ENCODE data around the gene LETM1.
A peak's percentile ranks its signal among the peaks of the same experiment; 100 is the strongest.

The LETM1 gene

DNA sequence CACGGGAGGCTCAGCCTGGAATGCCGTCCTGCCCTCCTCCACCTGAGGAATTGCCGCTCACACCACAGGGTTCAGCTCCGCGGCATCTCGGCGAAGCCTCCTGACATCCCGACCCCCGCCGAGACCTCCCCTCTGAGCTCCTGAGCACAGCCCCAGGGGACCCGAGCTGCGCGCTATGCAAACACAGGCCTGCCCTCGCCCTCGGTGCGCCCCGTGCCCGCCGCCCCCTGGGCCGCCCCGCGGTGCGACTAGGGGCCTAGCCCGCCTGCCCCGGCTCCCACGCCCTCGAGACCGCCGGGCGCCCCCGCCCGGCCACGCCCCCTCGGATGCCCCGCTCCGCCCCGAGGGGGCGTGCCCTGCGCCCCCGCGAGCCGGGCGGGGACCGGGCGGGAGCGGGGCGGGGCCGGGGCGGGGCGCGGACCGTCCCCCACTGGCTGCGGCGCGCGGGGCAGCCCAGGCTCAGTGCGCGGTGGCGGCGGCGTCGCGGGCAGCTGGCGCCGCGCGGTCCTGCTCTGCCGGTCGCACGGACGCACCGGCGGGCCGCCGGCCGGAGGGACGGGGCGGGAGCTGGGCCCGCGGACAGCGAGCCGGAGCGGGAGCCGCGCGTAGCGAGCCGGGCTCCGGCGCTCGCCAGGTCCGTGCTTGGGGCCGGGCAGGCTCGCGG is 63.0 kb downstream of the LETM1 start, which contains the start of gene FGFR3:
Gene FGFR3 (plus strand): TSS at position 462 of the 664 bp plus-strand sequence. CDS start 642 bp downstream, outside the sequence.
- DNase-seq, result peak; percentile 87

DNA sequence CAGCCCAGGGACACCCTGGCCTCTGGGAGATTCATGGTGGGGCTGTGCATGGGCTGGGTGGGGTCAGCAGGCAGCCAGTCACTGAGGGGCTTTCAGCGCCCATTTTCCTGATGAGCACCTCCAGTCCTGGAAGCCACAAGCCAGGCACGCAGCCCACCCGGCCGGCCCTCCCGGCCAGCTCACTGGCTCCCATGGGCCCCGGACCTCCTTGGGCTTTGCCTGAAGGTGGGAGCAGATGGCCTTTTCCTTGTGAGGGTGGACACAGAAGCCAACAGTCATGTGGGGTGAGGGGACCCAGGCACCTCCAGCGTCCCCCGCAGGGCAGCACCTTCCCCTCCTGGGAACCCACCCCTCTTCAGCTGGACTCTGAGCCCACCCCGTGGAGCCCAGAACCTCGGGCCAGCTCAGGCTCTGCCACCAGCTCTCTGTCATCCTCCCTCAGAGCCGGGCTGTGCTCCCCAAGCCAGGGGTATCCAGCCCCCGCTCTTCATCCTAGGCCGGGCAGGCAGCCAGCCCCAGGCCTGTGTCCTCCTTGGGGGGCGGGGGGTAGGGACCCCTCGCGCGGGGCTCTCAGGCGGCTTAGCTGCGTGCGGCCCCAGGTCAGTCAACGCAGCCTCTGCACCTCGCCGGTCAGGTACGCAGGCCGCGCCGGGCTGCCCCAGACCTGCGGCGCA is 63.7 kb downstream of the LETM1 start:
- DNase-seq, result no peak

DNA sequence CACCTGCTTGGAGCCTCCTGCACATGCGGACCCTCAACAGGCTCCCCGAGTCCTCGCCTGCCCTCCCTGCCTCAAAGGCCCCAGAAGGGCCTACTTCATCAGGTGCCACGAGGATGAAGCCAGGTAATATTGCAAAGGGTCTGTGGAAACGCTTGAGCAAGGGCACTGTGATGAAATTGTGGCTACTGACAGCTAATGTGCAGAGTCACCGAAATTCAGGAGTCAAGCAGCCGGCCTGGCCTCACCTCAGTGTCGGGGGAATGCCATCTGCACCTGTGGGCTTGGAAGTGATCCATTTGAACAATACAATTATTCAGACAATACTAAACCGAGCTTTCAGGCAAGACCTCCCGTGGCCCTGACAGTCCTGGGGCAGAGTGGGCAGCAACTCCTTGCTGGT is 66.0 kb downstream of the LETM1 start:
- no peak for DNase-seq

DNA sequence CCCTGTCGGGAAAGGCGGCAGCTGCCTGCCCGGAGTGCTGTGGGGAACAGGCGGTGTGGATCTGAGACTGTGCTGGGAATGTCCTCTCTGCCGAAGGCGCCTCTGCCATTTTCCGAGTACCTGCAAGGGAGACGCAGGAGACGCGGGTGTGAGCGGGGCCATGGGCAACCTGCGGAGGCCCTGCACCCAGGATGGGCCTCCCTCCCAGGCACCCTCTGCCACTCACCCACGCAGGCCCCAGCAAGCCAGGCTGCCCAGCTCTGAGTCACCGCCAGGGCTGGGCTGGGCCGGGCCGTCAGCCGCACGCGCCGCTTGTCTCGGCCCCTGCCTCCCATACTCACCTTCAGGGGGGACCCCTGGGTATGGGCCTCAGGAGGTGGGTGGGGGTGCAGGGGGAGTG is 66.4 kb downstream of the LETM1 start:
- no peak for DNase-seq

DNA sequence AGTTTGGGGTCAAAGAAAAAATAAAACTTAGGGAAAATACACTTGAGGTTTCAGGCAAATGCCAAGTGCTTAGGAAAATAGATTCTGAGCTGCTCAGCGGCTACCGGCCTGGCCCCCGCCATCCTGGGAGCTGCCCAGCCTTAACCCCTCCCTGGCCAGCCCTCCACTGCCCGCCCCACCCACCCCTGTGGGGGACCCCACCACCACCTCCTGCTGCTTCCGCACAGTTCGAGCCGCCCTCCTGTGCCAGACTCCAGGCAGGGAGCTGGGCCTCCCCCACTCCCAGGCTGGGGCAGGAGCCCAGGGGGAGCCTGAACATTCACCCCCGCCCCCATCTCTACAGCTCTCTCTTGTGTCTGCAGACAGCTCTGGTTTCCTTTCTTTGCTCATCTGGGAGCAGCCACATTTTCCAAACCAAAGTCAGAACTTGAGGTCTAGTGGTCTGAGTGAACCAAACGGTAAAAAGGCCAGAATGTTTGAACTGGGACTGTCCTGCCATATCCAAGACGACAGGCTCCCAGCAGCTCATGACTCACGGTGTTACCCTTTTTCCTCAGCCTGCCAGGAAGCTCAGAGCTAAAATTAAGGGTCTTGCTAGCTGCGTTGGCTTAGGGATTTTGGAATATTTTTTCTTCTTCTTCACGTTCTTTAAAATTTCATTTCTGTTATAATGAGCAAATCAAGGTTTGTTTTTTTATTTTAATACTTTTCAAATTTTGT is 67.5 kb downstream of the LETM1 start:
- no peak for DNase-seq

DNA sequence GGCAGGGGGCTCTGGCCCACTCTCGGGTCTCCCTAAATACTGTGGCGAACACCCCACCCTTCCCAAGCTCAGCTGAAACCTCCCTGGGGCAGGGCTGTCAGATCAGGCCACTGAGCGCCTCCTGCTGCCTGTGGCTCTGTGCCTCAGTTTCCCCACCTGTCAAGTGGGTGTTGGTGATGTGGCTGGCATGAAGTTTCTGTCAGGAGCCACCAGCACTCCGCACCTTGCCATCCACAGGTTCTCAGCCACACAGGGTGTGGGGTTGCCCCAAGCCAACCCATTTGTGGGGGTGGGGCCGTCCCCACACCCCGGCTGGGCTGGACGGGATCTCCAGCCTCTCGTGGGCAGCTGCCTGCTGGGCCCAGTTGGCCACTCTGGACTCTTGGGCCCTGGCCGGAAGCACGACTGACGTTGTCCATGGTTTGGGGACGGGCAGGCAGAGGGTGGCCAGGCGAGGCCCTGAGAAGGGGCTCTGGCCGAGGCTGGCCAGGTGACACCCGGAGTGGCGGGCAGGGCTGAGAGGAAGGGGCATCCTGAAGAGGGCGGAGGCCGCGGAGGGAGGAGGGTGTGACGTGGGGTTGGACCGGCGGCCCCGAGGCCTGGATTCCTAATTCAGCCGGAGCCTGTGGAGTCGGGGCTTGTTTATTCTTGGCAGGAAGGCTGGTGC is 68.4 kb downstream of the LETM1 start:
- no peak for DNase-seq

DNA sequence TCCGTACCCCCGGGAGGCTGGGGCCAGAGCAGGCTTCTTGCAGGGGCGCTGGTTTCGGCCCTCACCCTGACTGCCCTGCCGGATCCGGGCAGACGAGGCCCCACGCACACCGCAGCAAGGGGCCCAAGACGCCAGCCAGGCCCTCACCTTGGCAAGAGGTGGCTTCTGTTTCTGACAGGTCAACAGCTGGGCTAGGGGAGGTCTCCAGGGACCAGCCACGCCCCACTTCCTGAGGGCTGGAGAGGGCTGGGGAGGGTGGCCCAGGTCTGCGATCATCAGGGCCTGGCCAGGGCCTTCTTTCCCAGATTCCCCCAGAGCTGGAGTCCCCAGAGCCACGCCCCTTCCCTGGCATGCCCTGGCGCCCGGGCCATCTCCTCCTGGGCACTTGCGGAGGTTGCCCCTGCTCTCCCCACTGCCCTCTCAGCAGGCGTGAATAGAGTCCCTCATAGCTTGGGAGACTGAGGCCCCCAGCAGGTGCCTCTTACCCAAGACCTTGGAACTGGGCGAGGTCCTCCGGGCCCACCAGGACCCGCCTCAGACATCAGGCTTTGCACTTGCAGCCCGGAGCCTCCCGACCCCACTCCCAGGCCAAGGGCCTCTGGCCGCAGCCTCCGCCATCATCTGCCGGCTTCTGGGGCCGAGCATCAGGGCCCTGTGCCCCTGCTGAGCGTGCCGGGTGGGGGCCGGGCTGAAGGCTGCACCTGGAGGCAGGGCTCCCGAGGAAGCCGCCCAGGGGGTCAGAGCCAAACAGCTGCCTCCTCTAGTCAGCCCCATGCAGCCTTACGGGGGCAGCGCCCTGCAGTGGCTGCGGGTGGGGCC is 69.2 kb downstream of the LETM1 start:
- no peak for DNase-seq

DNA sequence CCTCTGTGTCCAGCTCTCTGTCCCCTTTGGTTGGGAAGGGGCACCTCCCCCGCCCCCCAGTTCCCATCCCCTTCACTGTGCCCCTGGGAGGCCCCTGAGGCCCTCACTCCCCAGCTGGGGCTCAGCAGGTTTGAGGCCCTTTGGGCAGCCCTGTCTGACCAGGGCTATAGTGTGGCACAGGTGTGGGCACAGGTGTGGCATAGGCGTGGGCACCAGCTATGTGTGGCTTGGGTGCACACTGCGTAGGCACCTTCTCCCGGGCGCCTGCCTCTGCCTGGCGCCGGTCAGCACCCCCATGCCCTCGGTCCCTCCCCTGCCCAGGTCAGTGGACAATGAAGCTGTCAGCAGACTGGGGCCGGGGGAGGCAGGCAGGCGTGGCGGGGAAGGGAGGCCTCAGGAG is 70.4 kb downstream of the LETM1 start:
- DNase-seq, result no peak

DNA sequence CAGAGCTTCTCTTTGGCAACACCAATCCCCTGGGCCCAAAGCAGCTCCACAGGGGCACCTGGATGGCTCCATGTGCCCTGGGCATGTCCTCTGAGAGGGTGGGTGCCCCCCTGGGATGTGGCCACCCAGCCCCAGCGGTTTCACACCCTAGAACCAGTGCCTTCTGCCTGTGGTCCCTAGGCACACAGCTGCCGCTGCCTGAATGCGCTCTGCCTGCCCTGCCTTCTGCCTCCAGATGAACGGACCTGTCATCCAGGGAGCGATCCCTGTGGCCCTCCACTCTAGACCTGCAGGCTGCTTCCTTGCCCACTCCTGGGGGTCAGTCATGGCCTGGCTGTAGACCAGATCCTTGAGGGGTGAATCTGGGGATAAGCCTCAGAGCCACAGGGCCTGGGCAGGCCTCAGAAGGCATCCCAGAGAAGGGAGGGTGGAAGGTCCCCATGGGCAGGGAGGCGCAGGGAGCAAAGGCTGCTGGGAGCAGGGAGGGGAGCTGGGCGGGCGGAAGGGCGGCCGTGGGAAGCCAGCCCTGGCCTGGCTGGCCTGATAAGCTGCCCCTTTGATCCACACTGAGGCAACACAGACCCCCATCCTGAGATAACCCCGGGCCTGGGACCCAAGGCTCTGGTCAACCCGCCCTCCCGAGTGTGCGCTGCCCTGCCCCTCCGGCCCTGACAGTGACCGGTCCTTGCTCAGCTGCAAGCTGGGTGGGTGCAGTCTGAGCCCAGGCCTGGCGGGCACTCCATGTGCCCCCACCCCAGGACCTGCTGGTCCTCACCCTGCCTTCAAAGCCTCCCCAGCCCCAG is 71.0 kb downstream of the LETM1 start:
- no peak for DNase-seq

DNA sequence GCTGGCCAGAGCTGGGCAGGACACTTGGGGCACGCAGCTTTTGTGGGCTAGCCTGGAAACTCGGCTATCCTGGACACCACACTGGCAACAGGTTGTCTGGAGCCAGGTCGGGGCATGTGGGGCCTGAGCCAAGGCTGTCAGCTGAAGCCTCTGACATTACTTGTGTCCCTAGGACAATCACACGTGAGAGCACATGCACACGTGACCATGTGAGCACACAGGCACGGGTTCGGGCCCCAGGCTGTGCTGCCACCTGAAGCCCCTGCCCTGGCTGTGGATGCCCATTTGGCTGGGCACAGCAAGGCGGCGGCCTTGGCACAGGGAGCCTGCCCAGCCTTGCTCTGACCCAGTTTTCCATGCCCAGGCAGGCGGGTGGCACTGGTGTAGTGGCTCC is 71.6 kb downstream of the LETM1 start:
- no peak for DNase-seq

DNA sequence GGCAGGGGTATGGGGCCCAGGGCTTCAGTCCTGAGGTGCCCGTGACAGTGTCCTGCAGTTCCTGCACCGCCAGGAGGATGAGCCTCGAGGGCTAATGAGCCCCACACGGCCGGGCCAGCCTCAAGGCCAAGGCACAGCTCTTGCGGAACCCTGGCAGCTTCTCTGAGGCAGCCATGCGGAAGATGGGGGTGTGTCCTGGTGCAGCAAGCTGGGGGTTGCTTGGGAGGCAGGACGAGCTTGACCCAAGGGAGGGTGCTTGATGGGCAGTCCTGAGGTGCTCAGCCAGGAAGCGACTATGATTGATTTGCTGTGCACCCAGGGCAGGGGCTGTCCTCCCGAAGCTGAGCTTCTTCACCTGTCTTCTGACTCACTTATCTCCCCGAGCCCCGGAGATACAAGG is 72.0 kb downstream of the LETM1 start:
- DNase-seq, result no peak

DNA sequence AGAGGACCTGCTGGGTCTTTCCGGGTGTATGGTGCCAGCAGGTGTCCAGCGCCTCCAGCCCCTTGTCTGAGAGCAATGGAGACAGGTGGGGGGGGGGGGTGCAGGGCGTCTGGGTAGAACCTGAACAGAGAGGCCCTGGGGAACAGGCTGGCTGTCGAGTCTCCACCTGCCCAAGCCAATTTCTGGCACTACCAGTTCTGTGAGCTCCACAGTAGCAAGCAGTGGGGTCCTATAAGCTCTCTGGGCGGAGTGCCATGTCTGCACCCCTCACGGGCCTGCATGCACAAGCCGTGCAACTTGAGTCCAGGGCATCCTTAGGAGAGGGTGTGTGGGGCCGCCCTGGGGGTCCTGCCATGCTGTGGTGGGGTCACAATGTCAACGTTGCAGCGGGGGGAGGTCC is 72.9 kb downstream of the LETM1 start:
- DNase-seq, result peak; percentile 53

DNA sequence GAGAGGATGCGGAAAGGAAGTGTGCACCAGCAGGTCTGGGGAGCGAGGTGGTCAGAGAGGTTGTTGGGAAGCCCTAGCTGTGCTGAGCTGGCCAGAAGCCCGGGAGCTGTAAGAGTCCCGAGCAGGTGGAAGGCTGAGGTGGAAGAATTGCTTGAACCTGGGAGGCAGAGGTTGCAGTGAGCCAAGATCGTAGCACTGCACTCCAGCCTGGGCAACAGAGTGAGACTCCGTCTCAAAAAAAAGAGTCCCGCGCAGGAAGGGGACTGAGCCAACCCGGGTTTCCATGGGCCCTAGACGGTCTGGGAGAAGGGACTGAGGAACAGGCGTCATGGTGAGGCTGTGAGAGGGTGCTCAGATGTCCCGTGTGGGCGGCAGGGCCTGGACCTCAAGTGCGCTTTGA is 75.5 kb downstream of the LETM1 start:
- no peak for DNase-seq

DNA sequence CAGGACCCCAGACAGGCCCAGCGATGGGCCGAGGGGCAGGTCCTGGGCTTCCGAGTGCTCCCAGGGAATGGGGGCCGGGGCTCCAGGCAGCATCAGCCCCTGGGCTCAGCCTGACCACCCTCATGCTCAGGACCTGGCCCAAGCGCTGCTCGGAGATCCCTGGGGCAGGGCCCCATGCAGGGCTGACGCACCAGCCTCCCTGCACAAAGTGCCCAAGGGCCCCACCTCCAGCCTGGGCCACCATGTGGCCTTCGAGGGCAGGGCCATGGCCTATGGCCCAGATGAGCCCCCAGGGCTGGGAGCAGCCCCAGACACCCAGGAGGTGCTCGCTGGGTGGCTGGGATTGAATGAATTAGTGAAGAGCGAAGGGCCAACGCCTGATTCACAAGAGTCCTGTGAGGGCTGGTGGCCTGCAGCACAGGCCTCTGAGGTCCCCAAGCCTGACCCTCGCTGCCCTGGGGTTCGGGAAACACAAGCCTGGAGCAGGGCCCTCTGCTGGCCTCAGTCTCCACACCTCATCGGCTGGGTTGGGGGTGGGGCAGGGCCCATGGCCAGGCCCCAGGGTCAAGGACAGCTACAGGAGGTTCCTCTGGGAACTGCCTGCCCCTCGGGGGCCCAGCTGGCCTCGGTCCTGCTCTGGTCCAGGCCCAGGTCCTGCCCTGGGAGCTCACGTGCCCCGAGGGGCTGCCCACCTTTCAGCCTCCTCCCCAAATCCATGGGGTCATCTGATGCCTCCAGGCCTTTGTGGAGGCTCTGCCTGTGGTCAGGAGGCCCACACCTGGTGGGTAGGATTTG is 76.2 kb downstream of the LETM1 start:
- DNase-seq, result no peak

DNA sequence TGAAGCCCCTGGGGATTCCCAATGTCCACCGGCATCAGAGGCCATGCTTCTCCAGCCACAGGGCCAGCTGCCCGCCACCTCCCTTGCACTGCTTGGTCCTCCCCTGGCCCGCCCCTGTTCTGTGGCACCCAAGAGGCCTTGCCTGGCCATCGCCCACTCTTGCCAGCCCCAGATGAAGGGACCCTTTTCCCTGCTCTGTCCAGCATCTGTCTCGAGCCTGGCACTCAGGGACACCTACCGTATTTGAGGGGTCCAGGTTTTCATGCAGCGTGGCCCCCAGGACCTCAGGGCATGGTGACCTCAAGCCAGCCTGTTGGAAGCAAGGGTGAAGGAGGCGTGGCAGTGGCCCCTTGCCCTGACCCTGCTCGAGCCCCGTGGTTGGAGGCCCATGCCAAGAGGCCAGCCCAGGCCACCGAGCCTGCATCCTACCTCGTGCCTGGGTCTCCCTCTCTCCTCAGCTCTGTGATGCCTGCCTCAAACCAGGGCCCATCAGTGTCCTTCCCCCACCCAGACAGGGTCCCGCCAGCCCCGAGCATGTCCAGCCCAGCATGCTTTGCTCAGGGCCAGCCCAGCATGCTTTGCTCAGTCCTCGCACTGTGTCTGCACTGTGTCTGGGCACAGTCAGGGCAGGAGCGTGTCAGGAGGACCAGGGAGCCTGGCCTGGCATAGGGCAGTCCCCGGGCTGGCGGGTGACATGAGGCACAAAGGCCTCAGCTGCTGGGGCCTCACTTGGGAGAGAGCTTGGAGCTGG is 77.1 kb downstream of the LETM1 start:
- peak; percentile 39 for DNase-seq

DNA sequence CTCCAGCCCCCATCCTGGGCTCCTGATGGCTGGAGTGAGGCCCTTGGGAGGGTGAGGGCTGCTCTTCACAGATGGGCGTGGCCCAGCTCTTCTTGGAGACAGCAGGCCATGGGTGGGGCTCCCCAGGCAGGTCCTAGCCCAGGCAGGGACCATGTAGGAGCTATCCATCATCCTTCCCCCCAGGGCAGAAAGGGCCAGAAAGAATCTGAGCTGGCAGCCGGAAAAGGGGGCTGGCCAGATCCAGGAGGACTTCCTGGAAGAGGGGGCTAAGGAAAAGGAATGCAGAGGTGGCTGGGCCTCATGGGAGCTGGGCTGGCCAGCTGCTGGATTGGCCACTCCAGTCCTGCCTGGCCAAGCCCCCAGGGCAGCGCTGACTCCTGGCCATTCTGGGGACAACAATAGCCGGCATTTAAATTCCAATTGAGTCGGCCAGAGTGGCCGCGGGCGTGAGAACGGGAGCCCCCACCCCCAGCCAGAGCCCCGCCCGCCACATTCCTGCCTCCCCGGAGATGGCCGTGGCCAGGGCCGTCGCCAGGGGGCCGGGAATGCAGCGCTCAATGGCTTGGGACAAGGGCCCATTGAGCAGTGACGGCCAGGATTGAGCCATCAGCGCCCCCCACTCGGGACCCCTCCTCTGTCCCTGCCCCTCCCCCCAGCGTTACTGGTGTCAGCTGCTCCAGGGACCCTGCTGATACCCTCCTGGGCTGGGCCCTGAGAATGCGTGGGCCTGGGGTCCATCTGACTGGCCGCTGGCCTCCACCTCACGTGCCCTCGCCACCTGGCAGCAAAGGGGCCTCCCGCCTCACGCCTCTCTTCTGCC is 77.9 kb downstream of the LETM1 start:
- no peak for DNase-seq

DNA sequence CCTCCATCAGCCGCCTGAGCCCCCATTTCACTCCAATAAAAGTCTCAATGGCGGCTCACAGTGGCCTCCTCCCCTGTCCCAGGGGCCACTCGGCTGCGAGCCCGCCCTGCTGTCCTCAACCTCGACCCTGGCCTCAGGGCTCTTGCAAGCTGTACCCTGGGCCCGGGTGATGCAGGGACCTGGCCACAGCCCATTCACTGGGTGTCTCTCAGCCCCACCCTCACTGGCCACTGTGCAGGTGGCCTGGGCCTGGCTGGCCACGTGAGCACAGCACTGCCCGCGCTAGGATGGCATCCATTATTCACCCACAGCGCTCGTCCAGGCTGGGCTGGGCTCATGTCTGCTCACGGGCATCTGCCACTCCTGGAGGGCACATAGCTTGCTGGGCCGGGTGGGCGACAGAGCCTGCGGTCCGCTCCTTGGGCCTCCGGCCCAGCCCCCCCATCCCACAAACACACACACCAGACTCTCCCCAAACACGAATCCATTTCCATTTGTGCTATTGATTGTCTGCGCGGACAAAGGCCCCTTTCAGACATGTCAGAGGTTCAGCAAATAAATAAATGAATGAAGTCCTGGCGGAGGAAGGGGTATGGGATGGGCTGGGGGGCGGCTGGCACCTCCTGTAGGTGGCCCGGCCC is 79.3 kb downstream of the LETM1 start:
- DNase-seq, result no peak

DNA sequence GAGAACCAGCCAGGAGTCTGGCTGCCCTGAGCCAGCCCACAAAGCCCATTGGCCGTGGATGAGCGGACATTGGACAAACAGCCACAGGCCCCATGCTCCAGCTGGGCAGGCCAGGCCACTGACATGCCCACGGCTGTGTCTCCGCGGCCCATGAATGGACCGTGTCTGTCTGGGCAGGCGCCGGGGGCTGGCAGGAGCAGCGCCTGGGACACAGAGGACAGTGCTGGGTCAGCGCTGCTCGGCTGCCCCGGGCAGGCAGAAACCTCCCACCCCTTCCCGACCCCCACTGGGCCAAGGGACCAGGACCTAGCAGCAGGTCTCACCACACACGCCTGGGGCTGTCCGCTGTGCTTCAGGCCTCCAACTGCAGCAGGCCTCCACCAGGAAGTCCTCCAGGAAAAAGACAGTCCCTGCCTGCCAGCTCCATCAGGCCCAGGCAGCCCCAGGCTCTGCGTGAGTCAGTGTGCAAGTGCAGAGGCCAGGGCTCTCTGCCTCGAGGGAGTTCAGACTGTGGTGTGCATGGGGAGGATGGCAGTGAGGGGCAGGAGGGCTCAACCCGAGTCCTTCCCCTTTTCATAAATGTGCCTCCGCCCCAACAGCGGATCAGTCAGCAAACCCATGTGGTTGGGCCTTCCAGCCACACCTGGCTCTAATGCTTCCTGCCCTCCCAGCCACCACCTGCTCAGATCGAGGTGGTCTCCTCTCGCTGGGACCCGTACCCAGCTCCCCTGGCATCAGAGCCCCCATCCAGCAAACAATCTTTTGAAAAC is 80.0 kb downstream of the LETM1 start:
- peak; percentile 56 for DNase-seq
